HG03442 (cell line): ENCODE results near the gene SCN2B.
"Not testable (repeated sequence)": the region's sequence is repeated elsewhere in the genome, so short reads cannot be mapped to it uniquely, and the experiment has no call there.

Experiments
- ATAC-seq: cut with Tn5 transposase; IDR thresholded peaks from one replicate; pipeline ENCODE4 v1.9.1; 2021; ENCODE audit warnings: mild to moderate bottlenecking, moderate library complexity; ENCODE audit not compliant: unreplicated experiment

The SCN2B gene

DNA sequence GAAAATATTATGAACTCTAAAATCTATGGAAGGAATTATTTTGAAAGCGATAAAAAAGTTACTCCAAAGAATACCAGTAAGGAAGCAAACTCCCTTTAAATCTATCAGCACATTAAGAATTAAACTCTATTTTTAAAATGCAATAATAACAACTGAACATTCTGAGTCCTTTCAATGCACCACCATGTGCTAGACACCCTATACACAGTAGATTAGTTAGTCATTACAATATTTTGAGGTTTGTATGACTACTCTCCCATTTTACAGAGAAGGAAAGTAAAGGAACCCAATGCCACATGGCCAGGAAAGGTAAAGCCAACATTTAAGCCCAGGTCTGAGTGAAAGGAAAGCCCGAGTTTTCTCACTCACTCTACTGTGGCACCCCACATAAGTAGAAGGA lies 30.6 kb upstream of the SCN2B start:
- no peak for ATAC-seq

DNA sequence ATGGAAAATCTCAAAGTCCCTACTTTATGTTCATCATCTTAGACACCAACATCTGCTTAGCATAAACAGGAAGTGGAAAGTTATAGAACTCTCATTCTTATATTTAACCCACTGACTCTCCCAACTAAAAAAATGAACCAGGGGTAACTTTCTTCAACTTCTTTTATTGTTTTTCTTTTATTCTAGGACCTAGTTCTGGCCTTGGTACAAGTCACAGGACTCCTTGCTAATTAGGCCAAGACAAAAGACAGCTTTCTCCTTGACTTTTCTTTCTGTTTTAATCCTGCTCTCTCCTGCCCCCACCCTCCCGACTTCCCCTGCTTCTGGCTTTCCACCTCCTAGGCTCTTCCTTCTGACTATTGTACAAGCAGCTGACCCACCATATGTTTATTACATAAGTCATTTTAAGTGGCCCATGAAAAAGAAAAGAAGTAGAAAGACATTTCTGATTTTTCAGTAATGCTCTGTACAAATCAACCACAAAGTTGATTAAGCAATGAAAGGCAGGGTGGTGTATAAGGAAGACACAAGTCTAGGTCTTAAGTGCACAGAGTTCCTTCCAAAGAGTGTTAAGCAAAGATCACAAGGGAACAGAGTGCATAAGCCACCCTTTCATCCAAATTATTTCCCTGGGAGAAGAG lies 30.1 kb upstream of the SCN2B start:
- no peak for ATAC-seq

DNA sequence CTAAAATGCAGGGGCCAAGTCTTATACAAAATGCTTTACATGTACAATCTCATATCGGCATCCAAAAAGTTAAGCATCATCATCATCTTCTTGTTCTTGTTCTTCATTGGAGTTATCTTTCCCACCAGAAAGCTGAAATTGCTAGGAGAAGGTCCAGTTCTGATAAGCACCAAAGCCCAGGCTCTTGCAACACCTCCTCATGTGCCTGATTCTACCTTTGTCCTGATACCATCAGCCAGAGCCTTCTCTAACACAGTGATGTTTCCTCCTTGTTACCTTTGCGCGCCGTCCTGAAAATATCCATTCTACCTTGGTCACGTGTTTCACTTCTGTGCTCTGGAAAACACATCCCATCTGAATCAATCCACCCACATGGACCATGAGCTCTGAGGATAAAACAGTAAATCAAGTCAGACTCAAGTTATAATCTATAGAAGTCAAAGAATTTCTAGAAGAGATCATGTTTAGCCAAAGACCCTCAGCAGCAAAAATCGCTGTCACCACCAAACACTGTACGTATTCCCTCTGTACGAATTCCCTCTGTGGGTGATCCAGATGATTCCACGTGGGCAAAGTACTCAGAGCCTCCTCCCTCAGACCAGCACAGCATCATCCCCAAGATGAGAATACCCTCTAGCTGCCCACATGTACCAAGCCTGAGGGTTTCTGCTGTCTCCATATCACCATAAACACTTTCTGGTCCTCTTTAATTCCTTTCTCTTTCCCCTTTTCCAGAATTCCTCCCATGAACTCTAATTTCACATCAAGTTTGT lies 29.4 kb upstream of the SCN2B start:
- ATAC-seq: no peak

DNA sequence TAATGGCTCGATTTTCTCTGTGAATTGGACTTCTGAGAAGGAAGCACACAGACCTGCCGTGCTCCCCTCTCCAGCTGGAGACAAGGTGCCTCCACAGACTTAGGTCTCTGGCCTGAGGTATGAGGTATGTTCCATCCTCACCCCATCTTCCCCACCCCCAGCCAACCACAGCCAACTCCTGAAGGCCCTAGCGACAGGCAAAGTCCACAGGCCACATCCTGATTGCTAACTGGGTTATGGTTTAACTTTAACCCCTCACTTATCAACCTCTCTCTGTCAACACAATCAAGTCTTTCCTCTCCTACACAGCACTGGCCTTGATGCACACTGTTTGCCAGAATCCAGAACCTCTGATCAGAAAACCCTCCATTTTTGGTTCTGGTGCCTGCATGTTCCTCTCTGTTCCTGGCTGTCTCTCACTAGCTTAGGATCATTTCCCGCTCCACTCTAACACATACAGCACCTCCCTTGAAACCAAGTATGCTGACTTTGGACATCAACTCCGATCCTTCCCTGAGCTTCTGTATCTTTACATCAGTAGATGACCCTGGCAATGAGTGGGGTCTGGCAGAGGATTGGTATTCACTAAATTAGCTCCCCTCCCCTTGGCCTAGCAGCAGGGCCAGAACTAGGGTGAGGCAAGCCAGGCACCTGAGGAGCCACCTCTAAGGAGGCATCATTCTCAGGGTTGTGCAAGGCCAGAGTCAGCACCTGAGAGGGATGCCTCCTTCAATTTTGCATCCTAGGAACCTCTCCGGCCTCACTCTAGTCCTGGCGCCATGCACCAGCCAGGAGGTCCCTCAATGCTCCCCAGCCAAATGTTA lies 26.4 kb upstream of the SCN2B start:
- ATAC-seq: no peak

DNA sequence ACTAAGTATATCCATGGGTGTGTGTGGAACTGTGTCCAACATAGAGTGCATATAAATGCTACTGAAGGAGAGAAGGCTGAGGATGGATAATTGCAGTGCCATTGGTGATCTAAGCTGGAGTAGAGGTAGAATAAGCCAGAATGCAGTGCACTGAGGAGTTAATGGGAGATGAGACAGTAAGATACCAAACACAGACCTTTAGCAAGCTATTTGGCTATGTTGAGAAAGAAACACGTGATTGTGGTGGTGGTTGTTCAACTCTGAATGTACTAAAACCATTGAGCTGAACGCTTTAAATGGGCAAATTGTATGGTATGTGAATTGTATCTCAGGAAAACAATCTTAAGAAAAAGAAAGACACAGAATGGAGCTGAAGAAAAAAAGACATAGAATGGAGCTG lies 25.5 kb upstream of the SCN2B start:
- ATAC-seq: no peak

DNA sequence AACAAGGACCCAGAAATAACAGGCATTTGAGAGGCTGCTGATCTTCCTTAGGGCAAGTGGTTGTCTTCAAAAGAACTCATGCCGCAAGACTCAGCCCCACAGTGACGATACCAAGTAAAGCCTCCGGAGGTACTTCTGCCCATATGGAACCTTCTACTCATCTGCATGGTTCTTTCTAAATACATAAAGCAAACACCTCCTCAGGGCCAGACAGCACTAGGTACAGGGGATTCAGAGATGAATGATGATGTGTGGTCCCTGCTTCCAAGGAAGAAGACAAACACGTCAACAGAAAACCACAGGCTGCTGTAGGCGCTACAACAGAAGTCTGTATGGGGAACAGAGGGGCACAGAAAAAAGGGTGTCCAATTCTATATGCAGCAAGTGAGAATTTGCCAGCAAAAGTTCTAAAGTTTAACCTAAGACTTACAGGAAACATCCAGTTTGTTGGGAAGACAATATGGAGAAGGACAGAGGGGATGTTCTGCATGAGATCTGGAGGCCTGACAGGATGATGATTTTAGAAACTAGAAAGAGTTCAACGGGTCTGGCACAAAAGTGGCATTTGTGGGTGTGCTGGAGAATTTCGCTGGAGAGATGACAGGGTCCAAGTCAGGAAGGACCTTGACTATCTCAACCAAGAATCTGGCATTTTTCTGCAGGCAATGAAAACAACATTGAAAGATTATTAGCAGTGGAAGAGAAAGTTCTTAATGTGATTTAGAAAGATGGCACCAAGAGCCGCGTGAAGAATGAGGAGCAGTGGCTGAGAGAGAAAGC lies 24.7 kb upstream of the SCN2B start:
- no peak for ATAC-seq

DNA sequence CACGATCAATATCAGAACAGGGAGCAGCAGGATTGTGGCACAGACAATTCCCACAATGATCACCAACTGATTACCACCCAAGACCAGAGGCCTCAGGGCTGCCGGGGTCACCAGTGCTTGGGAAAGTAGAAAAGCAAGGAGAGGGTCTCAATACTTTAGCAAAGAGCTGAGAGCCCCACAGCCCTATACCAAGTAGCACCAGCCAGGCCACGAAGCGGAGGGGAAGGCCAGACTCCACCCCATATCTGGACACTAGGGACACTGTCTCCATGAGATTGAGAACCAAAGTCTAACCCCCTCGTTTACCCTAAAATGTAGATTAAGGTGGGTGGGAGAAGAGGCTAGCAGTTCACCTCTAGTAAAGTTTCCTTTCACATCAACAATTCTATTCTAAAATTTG lies 24.1 kb upstream of the SCN2B start:
- no peak for ATAC-seq

DNA sequence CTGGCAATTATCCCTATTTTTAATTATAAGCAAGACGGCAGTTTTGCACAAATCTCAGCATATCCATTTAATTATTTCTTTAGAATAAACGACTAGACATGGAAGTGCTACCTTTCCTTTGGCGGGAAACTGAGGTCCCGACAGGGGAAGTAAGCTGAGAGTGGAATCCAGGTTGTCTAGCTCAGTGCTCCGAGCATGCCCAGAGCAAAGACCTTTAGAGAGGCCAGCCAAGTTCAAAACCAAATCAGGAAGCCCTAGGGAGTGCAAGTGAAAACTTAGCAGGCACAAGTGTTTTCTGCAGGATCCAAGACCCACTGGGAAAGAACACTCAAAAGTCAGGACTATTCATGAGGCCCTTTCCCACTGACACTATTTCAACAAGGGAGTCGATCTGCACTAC lies 22.7 kb upstream of the SCN2B start:
- ATAC-seq: no peak

DNA sequence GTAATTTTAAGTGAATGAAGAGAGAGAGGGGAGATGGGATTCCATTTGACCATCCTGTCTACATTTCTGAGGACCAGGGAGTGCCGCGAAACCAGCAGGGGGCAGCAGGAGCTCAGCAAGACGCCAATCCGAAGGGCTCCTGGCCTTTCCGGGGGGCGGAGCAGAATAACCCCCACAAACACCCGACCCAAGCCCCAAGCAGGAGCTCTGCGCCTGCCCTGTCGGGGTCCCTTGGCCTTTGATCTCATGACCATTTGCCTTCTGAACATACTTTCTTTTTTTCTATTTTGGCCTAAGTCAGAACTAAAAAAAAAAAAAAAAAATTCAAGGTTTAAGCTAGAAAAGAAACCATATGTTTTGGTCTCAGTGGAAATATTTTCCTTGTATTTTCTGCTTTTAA lies 21.9 kb upstream of the SCN2B start:
- ATAC-seq: no peak

DNA sequence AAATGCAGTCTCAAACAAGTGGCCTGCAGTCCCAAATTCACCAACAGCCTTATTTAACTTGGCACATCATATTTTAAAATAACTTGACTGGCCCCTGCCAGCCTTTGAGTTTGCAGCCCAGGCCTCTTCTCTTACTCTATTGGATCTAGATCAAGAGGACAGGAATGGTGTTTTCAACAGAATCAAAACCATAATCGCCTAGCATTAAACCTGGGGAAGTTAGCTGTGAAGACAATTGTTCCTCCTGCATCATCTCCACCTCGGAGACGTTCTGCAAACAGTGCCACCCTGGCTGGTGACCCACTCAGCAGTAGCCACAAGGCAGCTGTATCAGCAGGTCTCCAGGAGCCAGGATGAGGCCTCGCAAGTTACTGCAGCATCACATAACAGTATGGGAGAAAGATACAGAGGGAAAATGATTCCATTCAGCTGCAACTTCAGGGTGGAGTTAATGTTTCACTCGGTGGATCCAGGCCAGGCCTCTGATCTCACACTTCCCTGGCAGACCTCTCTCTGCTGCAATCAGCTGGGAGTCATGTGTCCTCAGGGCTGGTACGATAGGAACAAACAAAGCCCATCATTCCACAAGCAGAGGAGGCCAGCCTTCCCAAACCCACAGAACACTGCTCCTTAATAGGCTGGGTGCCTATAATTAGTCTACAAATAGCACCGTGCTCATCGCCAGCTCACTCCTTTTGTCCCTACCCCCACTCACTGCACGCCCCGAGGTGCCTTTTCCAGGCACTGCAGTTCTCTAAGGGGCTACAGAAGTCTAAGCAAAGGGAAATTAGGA lies 18.6 kb upstream of the SCN2B start:
- no peak for ATAC-seq

DNA sequence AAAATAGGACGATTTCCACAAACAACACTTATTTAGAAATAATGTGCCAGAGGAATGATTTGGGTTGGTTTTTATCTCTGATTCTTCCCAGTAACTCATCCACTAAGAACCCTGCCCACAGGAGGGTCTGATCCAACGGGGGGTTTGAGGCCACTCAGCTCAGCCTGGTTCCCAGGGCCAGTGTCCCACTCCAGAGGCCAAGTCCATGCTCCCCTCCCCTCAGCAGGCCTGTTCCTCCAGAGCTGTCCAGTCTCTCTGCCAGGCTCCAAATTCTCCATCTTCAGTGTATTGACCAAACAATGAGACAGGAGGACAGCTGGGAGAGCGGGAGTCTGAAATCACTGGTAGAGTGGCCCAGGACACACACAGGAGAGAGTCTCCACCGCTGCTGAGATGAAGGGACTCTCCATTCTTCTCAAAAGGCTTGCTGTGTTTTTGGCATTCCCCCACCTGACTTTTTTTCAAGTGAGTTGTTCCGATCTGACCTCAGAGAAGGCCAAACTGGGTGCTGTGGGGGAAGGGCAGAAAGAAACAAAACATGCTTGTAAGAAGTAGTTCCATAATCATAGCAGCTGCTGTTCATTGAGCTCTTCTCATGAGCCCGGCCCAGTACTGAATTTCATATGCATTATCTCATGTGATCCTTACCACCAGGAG lies 17.6 kb upstream of the SCN2B start:
- no peak for ATAC-seq

DNA sequence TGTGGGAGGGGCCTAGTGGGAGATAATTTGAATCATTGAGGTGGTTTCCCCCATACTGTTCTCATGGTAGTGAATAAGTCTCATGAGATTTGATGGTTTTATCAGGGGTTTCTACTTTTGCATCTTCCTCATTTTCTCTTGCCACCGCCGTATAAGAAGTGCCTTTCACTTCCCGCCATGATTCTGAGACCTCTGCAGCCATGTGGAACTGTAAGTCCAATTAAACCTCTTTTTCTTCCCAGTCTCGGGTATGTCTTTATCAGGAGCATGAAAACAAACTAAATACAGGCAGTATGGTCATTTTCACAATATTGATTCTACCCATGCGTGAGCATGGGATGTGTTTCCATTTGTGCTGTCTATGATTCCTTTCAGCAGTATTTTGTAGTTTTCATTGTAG lies 16.4 kb upstream of the SCN2B start:
- ATAC-seq: not testable (repeated sequence)

DNA sequence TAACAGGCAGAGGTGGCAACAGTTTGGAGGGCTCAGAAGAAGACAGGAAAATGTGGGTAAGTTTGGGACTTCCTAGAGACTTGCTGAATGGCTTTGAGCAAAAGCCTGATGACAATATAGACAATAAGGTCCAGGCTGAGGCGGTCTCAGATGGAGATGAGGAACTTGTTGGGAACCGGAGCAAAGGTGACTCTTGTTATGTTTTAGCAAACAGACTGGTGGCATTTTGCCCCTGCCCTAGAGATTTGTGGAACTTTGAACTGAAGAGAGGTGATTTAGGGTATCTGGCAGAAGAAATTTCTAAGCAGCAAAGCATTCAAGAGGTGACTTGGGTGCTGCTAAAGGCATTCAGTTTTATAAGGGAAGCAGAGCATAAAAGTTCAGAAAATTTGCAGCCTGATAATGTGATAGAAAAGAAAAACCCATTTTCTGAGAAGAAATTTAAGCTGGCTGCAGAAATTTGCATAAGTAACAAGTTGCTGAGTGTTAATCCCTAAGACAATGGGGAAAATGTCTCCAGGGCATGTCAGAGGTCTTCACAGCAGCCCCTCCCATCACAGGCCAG lies 14.6 kb upstream of the SCN2B start:
- not testable (repeated sequence) for ATAC-seq

DNA sequence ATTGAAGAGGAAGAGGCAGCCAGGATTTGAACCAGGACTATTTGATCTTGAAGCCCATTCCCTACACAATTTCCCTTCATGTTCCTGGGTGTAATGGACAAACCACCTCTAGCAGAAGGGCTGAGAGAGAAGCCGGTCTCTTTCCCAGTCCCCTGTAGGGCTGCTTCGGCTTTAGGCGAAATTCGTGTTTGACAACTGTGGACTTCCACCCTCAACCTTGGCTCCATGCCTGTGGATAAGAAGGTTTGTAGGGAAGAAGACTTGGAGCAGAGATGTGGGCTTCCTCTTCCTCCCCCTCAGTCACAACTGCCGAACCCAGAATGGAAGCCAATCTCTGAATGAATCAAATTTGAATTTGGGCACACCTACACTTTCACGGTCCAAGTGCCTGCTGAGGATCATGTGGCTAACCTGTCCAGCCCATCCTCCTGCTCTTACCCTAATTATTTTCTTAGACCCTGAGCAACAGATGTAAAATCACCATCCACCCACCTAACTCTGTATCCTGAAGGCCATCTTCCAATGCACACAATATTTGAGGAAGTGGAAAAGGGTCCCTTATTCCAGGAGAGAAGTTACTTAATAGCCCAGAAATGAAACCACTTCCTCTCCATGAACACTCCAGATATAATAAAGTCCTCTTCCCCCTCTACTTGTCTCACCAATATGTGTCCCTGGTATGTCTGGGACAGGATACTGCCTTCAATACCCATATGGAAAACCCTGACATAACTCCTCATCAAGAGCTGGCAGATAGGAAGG lies 10.1 kb upstream of the SCN2B start:
- no peak for ATAC-seq

DNA sequence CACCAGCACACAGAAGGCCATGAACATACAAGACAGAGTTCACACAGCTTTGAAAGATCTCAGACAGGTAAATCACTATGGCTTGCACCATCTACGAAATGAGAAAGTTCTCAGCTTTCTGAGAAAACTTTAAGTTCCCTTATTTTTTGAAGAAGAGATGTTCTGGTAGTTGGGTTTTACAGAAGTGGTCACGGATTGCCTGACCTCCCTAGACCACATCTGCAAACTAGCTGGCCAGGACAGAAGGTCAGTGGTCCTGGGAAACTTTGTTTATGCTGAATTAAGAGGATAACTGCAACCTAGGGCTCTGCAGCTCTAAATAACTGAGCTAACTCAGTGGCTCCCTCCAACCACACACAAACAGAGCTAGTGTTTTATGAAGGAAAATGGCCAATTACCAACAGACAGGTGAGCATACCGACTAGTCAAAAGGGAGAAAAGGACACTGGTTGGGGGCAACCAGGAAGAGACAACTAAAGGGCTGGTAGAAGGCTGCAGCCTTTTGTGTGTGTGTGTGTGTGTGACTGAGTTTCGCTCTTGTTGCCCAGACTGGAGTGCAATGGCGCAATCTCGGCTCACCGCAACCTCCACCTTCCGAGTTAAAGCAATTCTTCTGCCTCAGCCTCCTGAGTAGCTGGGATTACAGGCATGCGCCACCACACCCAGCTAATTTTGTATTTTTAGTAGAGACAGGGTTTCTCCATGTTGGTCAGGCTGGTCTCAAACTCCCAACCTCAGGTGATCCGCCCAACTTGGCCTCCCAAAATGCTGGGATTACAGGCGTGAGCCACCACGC lies 8.5 kb upstream of the SCN2B start:
- ATAC-seq: no peak

DNA sequence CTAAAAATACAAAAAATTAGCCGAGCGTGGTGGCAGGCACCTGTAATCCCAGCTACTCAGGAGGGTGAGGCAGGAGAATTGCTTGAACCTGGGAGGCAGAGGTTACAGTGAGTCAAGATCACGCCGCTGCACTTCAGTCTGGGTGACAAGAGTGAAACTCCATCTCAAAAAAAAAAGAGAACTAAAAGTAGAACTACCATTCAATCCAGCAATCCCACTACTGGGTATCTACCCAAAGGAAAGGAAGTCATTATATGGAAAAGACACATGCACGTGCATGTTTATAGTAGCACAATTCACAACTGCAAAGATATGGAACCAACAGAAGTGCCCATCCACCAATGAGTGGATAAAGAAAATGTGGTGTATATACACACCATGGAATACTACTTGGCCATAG lies 7.3 kb upstream of the SCN2B start:
- ATAC-seq: not testable (repeated sequence)

DNA sequence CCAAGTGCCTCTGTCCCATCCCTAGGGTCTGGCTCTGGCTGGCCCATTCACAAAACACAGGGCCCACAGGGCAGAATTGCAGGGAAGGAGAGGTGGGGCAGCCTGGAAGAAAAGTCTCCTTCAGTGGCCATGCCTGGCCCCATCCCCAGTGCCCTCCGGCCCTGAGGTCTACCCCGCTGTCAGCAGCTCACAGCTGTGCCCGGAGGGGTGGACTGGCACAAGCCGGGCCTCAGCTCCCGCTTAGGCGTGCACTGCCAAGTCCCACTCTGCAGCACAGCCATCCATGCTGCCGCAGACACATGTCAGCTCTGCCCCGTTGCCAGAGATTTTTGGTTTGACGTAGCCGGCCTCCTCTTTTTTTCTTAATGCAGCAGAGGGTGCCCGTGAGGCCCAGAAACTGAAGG lies 3.9 kb upstream of the SCN2B start:
- ATAC-seq: no peak

DNA sequence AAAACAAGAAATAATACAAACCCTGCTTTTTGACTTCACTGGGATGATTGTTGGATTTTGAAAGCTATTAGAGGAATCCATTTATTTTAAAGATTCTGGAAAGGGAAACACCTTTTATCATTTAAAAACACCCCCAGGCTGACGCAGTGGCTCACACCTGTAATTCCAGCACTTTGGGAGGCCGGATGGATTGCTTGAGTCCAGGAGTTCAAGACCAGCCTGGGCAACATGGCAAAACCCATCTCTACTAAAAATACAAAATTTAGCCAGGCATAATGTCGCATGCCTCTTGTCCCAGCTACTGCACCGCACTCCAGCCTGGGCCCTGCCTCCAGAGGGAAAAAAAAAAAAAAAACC lies 317 bp upstream of the SCN2B start:
- ATAC-seq: no peak
